NK-92 treated with Interleukin-12 subunit alpha and Interleukin-12 subunit beta, amount 100 ng/mL, for 24 hours (cell line): ENCODE data around the gene TESK1.
"Not testable (repeated sequence)": the region's sequence is repeated elsewhere in the genome, so short reads cannot be mapped to it uniquely, and the experiment has no call there.

Experiments used
- DNase-seq: peaks from one replicate; lab custom pipeline; 2025; lab: John Stamatoyannopoulos, UW

TESK1 gene

GRCh38 chr9:35616681-35617459 lies 11.8 kb downstream of the TESK1 start:
- no peak for DNase-seq

GRCh38 chr9:35617548-35617947 lies 12.5 kb downstream of the TESK1 start:
- DNase-seq = no peak

DNA sequence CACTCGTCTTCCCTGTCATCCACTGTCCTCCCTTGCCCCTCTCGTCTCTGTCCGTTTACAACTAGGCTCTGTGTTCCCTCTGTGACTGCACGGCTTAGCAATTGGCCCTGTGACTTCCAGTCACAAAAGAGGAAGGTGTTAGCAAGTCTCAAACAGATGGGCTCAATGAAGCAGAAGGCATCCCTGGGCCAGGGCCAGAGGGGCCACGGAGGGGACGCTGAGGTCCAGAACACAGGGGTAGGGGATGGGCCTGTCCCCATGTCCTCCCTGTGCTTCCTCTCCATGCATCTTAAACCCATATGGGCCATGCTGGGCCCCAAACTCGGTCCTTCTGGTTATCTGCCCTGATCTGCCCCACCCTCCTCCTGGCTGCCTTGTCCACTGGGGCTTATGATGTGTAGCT lies 13.3 kb downstream of the TESK1 start, which contains the start of gene CD72:
CD72 (minus strand) TSS at position 89 of the 403 bp plus-strand sequence. CDS start 110 bp downstream, outside the sequence.
- no peak for DNase-seq

GRCh38 chr9:35618854-35619799 lies 14.1 kb downstream of the TESK1 start:
- no peak for DNase-seq

DNA sequence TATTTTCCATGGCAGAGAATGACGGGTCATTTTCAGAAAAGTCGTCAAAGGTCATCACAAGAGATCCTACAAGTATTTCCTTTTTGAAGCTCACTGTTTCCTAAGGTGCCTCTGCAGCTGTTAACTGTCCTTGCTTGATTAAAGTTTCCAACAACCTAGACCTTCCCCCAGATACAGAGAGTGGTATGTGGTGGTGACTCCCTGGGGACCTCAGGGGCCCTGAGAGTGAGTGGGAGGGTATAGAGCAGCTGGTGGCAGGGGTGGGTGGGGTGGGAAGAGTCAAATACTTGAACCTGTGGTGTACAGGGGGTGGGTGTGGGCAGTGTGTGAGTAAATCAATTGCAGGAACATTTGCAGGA lies 14.7 kb downstream of the TESK1 start:
- DNase-seq = no peak

DNA sequence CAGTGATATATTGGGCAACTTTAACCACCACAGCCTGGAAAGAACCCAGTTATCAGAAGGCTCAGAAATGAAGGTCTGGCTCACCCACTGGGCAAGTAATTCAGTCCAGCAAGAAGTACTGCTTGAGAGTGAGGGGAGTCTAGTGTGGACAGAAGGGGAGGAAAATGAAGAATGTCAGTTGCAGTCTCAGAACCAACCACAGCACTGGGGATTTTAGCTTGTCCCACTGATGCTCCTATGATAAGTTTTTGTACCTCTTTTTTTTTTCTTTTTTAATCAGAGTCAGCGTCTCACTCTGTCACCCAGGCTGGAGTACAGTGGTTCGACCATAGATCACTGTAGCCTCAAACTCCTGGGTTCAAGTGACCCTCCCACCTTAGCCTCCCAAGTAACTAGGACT lies 22.5 kb downstream of the TESK1 start:
- DNase-seq = no peak

GRCh38 chr9:35628389-35628991 lies 23.4 kb downstream of the TESK1 start:
- DNase-seq = no peak

DNA sequence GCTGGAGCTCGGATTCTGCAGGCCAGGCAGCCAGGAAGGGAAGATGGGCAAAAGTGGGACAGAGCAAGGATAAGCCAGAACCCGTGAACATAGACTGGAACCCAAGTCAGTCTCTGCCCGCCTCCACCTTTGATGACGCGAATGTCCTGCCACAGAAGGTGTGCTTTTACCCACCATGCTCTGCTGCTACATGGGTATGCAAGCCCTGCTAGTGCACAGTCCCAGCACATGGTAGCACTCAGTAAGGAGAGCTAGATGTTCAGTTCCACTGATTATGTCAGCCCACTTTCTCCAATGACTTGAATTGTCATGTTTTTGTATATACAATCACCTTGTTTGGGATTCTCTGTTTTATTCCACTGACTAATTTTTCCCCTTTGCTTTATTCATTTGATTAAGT lies 24.5 kb downstream of the TESK1 start:
- DNase-seq = no peak

DNA sequence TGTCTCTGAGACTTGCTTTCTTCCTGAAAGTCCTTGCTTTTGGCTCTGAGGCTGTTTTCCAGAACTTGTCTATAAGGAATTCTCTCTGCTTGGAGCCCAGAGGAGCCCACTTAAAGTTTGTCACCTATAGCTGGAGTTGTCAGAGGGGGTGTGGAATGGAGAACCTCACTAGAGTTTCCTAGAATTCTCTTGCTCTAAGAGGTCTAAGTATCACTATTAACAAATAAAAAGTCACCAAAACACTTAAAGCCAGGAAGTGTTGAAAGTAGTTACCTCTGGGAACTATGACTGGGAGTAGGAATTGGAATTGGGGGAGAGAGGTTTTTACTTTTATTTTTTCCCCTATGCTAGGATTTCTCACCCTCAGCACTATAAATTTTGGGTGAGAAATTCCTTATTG lies 30.7 kb downstream of the TESK1 start:
- no peak for DNase-seq

GRCh38 chr9:35636135-35636876 lies 31.2 kb downstream of the TESK1 start:
- no peak for DNase-seq

DNA sequence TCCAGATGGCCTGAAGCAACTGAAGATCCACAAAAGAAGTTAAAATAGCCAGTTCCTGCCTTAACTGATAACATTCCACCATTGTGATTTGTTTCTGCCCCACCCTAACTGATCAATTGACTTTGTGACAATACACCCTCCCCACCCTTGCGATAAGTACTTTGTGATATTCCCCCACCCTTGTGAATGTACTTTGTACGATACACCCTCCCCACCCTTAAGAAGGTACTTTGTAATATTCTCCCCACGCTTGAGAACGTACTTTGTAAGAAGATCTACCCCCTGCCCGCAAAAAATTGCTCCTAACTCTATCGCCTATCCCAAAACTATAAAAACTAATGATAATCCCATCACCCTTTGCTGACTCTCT lies 31.8 kb downstream of the TESK1 start:
- DNase-seq = not testable (repeated sequence)

DNA sequence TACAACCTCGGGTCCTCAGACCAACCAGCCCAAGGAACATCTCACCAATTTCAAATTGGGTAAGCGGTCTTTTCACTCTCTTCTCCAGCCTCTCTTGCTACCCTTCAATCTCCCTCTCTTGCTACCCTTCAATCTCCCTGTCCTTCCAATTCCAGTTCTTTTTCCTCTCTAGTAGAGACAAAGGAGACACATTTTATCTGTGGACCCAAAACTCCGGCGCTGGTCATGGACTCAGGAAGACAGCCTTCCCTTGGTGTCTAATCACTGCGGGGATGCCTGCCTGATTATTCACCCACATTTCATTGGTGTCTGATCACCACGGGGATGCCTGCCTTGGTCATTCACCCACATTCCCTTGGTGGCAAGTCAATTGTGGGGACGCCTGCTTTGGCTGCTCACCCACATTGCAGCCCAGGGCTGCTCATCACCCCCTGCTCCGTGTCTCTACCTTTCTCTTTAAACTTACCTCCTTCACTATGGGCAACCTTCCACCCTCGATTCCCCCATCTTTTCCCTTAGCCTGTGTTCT lies 32.4 kb downstream of the TESK1 start:
- not testable (repeated sequence) for DNase-seq

DNA sequence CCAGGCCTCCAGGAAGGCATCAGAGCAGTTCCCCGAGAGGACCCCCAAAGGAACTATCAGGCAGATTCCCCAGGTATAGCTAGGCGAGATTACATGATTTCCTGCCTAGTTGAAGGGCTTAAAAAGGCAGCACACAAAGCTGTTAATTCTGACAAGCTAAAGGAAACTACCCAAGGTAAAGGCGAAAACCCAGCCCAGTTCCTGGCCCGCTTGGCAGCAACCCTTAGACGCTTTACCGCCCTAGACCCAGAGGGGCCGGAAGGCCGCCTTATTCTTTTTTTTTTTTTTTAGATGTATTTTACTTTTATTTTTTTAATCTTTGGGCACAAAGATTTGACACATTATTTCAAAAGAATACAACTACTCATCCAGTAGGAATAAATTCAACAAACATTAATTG lies 33.7 kb downstream of the TESK1 start:
- not testable (repeated sequence) for DNase-seq

DNA sequence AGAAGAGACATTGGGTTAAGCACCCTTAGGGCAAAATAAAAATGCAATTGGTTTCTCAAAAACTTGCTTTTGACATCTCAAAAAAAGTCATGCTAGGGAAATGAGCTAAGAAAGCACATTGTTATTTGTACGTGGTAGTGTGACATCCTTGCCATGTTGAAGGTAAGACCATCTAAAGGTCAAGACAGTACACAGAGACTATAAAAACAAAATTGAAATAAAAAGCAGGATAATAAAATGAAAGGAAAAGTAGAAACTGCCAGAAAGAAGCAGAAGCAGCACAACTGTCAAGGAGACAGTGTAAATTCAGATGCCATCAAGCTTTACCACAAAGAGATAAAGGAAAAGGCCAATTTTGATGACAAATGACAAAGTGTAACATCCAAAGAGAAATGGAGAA lies 34.2 kb downstream of the TESK1 start:
- not testable (repeated sequence) for DNase-seq

- no peak for DNase-seq
Measured at GRCh38 chr9:35639631-35640030, 34.6 kb downstream of the TESK1 start.

- not testable (repeated sequence) for DNase-seq
Measured at GRCh38 chr9:35640431-35640830, 35.4 kb downstream of the TESK1 start.

DNA sequence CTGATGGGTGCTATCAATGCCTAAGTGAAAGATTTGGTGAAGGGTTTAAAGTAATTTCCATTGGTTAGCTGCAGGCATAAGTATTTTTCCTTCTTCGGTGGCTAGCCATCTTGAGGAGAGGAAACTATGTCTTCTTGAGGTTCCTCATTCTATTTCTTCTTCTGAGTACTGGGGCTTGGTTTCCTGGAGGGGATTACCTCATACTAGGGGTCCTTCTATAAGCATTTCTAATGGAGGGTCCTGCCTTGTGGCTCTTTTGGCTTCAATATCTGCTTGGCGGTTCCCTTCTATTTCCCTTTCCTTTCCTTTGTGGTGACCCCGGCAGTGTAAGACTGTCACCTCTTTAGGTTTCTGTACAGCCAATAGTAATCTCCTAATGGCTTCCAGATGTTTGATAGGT lies 36.4 kb downstream of the TESK1 start:
- not testable (repeated sequence) for DNase-seq

GRCh38 chr9:35643046-35643445 lies 38.0 kb downstream of the TESK1 start:
- no peak for DNase-seq

DNA sequence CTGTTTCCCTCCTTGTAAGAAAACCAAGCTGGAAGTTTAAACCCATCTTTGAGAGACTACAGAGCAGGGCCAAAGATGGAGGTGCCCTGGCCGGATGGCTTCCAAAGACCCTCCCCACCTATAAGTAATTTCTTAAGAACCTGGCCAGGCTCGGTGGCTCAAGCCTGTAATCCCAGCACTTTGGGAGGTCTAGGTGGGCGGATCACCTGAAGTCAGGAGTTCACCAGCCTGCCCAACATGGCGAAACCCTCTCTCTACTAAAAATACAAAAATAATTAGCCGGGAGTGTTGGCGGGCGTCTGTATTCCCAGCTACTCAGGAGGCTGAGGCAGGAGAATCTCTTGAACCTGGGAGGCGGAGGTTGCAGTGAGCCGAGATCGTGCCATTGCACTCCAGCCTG lies 40.7 kb downstream of the TESK1 start:
- DNase-seq = not testable (repeated sequence)

GRCh38 chr9:35646153-35646532 lies 41.1 kb downstream of the TESK1 start:
- no peak for DNase-seq

GRCh38 chr9:35646533-35647265 lies 41.6 kb downstream of the TESK1 start:
- DNase-seq = peak; percentile 81
